GM23338 (cell line): ENCODE data around the gene IGDCC3. TPM values are rescaled to one million over a fixed set of nuclear protein-coding genes. Genes with fewer than 3 reads are reported as not detected.

ENCODE experiments used
- ATAC-seq: fragments of 200-7000 bp; cut with Tn5 transposase; 3 replicates; pipeline ENCODE4 v1.9.1; 2020
- DNase-seq: peaks from one replicate; pipeline ENCODE4 v3.0.0-alpha.2; 2015; ENCODE audit warnings: low spot score
- H2AFZ ChIP-seq: fragments of 200-600 bp; sonication (generic); 2 replicates; pipeline ENCODE4 v1.8.0; 2016; ENCODE audit warnings: antibody characterized with exemption, mild to moderate bottlenecking, moderate library complexity
- H3F3A ChIP-seq: fragments of 200-600 bp; sonication (generic); replicated peaks from 2 replicates; pipeline ENCODE4 v1.8.0; 2017; ENCODE audit warnings: antibody characterized with exemption, mixed run types, low read depth
- H3K27ac ChIP-seq: fragments of 200-600 bp; sonication (generic); 2 replicates; pipeline ENCODE4 v1.6.1; 2016; ENCODE audit warnings: low read depth
- H3K27me3 ChIP-seq: fragments of 200-600 bp; sonication (generic); 2 replicates; pipeline ENCODE4 v1.8.0; 2016; ENCODE audit warnings: mild to moderate bottlenecking, mixed run types, moderate library complexity; ENCODE audit not compliant: insufficient read depth
- H3K36me3 ChIP-seq: fragments of 200-600 bp; sonication (generic); 2 replicates; pipeline ENCODE4 v1.8.0; 2016; ENCODE audit warnings: mild to moderate bottlenecking; ENCODE audit not compliant: insufficient read depth
- H3K4me1 ChIP-seq: fragments of 200-600 bp; sonication (generic); 2 replicates; pipeline ENCODE4 v1.8.0; 2016; ENCODE audit warnings: mild to moderate bottlenecking, moderate library complexity; ENCODE audit not compliant: insufficient read depth
- H3K4me2 ChIP-seq: fragments of 200-600 bp; sonication (generic); 2 replicates; pipeline ENCODE4 v1.7.1; 2017; ENCODE audit warnings: mixed run types
- H3K4me3 ChIP-seq: fragments of 200-600 bp; sonication (generic); 2 replicates; pipeline ENCODE4 v1.6.1; 2016; ENCODE audit warnings: mixed run types
- H3K79me2 ChIP-seq: fragments of 200-600 bp; sonication (generic); replicated peaks from 2 replicates; pipeline ENCODE4 v1.8.0; 2017; ENCODE audit warnings: mild to moderate bottlenecking; ENCODE audit not compliant: insufficient read depth
- H3K9me2 ChIP-seq: fragments of 200-600 bp; sonication (generic); 2 replicates; pipeline ENCODE4 v1.8.0; 2017; ENCODE audit not compliant: insufficient read depth
- H4K20me1 ChIP-seq: fragments of 200-600 bp; sonication (generic); replicated peaks from 2 replicates; pipeline ENCODE4 v1.8.0; 2017; ENCODE audit warnings: mild to moderate bottlenecking; ENCODE audit not compliant: insufficient read depth
- H3K27ac Mint-ChIP-seq: 2 replicates; pipeline ENCODE4 v1.8.0; 2020; ENCODE audit warnings: inconsistent platforms, mild to moderate bottlenecking, moderate library complexity, mixed read lengths
- H3K27me3 Mint-ChIP-seq: 3 replicates; pipeline ENCODE4 v1.8.0; 2022; ENCODE audit warnings: low read depth, mild to moderate bottlenecking, moderate library complexity, mixed read lengths, inconsistent platforms; ENCODE audit not compliant: insufficient read depth, poor library complexity
- H3K36me3 Mint-ChIP-seq: 3 replicates; pipeline ENCODE4 v1.8.0; 2021; ENCODE audit warnings: low read depth, mild to moderate bottlenecking, inconsistent platforms, moderate library complexity, mixed read lengths
- H3K4me1 Mint-ChIP-seq: 3 replicates; pipeline ENCODE4 v1.8.0; 2020; ENCODE audit warnings: mild to moderate bottlenecking, inconsistent platforms, mixed read lengths
- H3K4me3 Mint-ChIP-seq: 3 replicates; pipeline ENCODE4 v1.8.0; 2021; ENCODE audit warnings: moderate library complexity, mild to moderate bottlenecking, inconsistent platforms, mixed read lengths
- H3K9me3 Mint-ChIP-seq: 3 replicates; pipeline ENCODE4 v1.8.0; 2020; ENCODE audit warnings: moderate library complexity, mild to moderate bottlenecking, inconsistent platforms, mixed read lengths
- CREB1 ChIP-seq: fragments of 250-450 bp; sonication (Bioruptor Pico); IDR thresholded peaks from 2 replicates; pipeline ENCODE4 v1.5.0; 2020; ENCODE audit warnings: low read depth, mild to moderate bottlenecking, moderate library complexity
- EZH2 ChIP-seq: fragments of 200-600 bp; sonication (generic); IDR thresholded peaks from one replicate; pipeline ENCODE4 v1.8.0; 2017; ENCODE audit warnings: antibody characterized with exemption, mild to moderate bottlenecking, low read depth; ENCODE audit not compliant: unreplicated experiment
- EZH2phosphoT487 ChIP-seq: fragments of 200-600 bp; sonication (generic); IDR thresholded peaks from one replicate; pipeline ENCODE4 v1.8.1; 2018; ENCODE audit warnings: antibody characterized with exemption; ENCODE audit not compliant: unreplicated experiment
- NANOG ChIP-seq: IDR thresholded peaks from 2 replicates; pipeline ENCODE4 v1.6.1; 2016; ENCODE audit warnings: antibody characterized with exemption, borderline replicate concordance
- POLR2AphosphoS5 ChIP-seq: IDR thresholded peaks from 2 replicates; pipeline ENCODE4 v1.6.1; 2016; ENCODE audit warnings: antibody characterized with exemption, low read depth
- STAT1 ChIP-seq: IDR thresholded peaks from one replicate; pipeline ENCODE4 v1.6.1; 2016; ENCODE audit warnings: antibody characterized with exemption; ENCODE audit not compliant: unreplicated experiment
- ZNF114 ChIP-seq: fragments of 250-450 bp; sonication (Bioruptor Pico); IDR thresholded peaks from 2 replicates; pipeline ENCODE4 v1.5.0; 2020; ENCODE audit warnings: mild to moderate bottlenecking, moderate library complexity
- polyA plus RNA-seq: library from polyadenylated mRNA; unstranded; fragments of >200 nt; fragmentation: Nextera tagmentation; extraction: Ambion mirVana; gene quantifications from 2 replicates; pipeline ENCODE4 v1.2.1, GENCODE V29; 2016
- total RNA-seq: library from RNA; depleted of rRNA; stranded (reverse); fragments of >200 nt; shearing (Covaris generic); gene quantifications from 2 replicates; pipeline ENCODE4 v1.2.3, GENCODE V29; 2014
- TF ChIP-seq, protein P1 (sequence below): IDR thresholded peaks from 2 replicates; pipeline ENCODE4 v1.6.1; 2016; ENCODE audit warnings: antibody characterized with exemption
- TF ChIP-seq, protein P2 (sequence below), 2 experiments: fragments of 200-600 bp in 1 of 2; sonication (generic) in 1 of 2; conservative IDR thresholded peaks; 2 replicates each; pipeline versions ENCODE4 v1.5.1 to v1.6.1; 2016 to 2017; ENCODE audit warnings: antibody characterized with exemption in 2 of 2, low read depth in 2 of 2, mild to moderate bottlenecking in 2 of 2, moderate library complexity in 1 of 2
- TF ChIP-seq, protein P3 (sequence below): fragments of 250-450 bp; sonication (Bioruptor Pico); IDR thresholded peaks from 2 replicates; pipeline ENCODE4 v1.5.0; 2020; ENCODE audit warnings: mild to moderate bottlenecking, moderate library complexity

Gene IGDCC3
- total and polyA plus RNA-seq, 2 experiments from 2014 or later = 15.3 to 30.7 TPM

DNA sequence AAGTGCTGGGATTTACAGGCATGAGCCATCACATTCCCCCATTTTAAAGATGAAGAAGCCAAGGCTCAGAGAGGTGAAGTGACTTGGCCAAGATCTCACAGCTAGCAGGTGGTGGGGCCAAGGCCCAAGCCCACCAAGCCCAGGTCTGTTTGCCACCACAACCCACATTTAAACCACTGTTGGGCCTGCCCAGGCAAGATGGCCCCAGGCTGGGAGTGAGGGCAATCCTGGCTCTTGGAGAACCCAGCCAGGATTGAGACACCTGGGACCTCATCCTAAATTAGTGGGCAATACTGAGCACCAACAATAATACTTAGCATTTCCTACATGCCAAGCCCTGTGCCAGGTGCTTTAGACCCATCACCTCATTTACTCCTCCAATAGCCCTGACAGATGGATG is 6.9 kb downstream of the IGDCC3 start (continued):
- TF ChIP-seq, protein P1, sequence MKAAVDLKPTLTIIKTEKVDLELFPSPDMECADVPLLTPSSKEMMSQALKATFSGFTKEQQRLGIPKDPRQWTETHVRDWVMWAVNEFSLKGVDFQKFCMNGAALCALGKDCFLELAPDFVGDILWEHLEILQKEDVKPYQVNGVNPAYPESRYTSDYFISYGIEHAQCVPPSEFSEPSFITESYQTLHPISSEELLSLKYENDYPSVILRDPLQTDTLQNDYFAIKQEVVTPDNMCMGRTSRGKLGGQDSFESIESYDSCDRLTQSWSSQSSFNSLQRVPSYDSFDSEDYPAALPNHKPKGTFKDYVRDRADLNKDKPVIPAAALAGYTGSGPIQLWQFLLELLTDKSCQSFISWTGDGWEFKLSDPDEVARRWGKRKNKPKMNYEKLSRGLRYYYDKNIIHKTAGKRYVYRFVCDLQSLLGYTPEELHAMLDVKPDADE = no peak
- TF ChIP-seq CREB1 (CRISPR knock-in tag) = no peak
- TF ChIP-seq EZH2 = no peak
- no peak for TF ChIP-seq POLR2AphosphoS5
- TF ChIP-seq, protein P2, sequence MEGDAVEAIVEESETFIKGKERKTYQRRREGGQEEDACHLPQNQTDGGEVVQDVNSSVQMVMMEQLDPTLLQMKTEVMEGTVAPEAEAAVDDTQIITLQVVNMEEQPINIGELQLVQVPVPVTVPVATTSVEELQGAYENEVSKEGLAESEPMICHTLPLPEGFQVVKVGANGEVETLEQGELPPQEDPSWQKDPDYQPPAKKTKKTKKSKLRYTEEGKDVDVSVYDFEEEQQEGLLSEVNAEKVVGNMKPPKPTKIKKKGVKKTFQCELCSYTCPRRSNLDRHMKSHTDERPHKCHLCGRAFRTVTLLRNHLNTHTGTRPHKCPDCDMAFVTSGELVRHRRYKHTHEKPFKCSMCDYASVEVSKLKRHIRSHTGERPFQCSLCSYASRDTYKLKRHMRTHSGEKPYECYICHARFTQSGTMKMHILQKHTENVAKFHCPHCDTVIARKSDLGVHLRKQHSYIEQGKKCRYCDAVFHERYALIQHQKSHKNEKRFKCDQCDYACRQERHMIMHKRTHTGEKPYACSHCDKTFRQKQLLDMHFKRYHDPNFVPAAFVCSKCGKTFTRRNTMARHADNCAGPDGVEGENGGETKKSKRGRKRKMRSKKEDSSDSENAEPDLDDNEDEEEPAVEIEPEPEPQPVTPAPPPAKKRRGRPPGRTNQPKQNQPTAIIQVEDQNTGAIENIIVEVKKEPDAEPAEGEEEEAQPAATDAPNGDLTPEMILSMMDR (conservative IDR thresholded peaks at IDR 0.05; ENCODE audit: low read depth in 2 of 2) = no peak

DNA sequence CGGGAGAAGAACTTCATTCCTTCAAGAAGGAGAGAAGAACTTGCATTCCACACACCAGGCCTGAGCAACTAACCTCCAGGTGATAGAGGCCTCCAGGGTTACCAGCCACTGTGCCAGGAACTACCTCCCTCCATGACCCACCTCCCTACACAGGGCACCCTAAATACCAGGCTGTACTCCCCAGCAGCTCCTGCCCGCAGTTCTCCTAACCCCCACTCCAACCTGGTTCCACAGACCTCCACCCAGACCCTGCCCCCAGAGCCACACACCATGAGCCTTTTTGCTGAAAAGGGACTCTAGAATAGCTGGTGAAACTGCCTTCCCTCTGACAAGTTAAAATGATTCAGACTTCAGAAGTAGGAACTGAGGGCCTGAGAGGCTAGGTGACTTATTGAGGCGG is 8.2 kb downstream of the IGDCC3 start:
- no peak for TF ChIP-seq ZNF114 (CRISPR knock-in tag)
- peaks cover 70% of the 10 kb centered on the region for H3K4me1 Mint-ChIP-seq

DNA sequence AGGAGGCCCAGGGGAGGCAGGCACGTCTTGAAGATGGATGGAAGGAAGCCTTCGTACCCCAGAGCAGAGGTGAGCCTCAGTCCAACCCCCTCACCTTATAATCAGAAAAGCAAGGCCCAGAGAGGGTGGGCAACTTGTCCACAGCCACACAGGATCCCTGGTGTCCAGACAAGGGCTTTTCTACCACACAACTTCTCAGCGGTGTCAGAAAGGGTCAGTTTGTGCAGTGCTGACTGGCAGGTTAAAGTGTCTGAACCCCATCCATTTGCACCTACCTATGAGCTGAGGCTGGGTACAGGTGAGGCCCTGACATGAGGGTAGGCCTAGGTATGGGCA is 8.6 kb downstream of the IGDCC3 start:
- H3K27me3 ChIP-seq = no peaks in the 10 kb centered on the region
- H3K4me2 ChIP-seq = peak overlapping the region; percentile 74
- DNase-seq (no peak), ATAC-seq (no peak)
- Mint-ChIP-seq H3K4me1 (peaks cover 71% of the 10 kb centered on the region), H3K27ac (peak overlapping the region; percentile 71), H3K4me3 (peak overlapping the region; percentile 35; the same call in 1 of the 3 replicates), H3K9me3 (no peaks in the 10 kb centered on the region), H3K36me3 (peaks cover 34% of the 10 kb centered on the region), H3K27me3 (peaks cover 28% of the 10 kb centered on the region)
- peaks cover 12% of the 10 kb centered on the region; the same call in 1 of the 2 replicates for H3K79me2 ChIP-seq
- peak overlapping the region; percentile 95 for H3K27ac ChIP-seq
- no peaks in the 10 kb centered on the region; the same call in 1 of the 2 replicates for H3K36me3 ChIP-seq
- no peaks in the 10 kb centered on the region for H4K20me1 ChIP-seq
- H3F3A ChIP-seq = peaks cover 29% of the 10 kb centered on the region; the same call in 1 of the 2 replicates
- H2AFZ ChIP-seq = no peak overlapping the region
- H3K4me3 ChIP-seq = 0 out of 2 replicates have a peak overlapping the region, but pooled peaks have one; percentile 35
- H3K4me1 ChIP-seq = peaks cover 69% of the 10 kb centered on the region
- no peaks in the 10 kb centered on the region for H3K9me2 ChIP-seq
- TF ChIP-seq POLR2AphosphoS5 (no peak), NANOG (no peak), EZH2phosphoT487 (no peak), STAT1 (no peak)
- TF ChIP-seq, protein P3, sequence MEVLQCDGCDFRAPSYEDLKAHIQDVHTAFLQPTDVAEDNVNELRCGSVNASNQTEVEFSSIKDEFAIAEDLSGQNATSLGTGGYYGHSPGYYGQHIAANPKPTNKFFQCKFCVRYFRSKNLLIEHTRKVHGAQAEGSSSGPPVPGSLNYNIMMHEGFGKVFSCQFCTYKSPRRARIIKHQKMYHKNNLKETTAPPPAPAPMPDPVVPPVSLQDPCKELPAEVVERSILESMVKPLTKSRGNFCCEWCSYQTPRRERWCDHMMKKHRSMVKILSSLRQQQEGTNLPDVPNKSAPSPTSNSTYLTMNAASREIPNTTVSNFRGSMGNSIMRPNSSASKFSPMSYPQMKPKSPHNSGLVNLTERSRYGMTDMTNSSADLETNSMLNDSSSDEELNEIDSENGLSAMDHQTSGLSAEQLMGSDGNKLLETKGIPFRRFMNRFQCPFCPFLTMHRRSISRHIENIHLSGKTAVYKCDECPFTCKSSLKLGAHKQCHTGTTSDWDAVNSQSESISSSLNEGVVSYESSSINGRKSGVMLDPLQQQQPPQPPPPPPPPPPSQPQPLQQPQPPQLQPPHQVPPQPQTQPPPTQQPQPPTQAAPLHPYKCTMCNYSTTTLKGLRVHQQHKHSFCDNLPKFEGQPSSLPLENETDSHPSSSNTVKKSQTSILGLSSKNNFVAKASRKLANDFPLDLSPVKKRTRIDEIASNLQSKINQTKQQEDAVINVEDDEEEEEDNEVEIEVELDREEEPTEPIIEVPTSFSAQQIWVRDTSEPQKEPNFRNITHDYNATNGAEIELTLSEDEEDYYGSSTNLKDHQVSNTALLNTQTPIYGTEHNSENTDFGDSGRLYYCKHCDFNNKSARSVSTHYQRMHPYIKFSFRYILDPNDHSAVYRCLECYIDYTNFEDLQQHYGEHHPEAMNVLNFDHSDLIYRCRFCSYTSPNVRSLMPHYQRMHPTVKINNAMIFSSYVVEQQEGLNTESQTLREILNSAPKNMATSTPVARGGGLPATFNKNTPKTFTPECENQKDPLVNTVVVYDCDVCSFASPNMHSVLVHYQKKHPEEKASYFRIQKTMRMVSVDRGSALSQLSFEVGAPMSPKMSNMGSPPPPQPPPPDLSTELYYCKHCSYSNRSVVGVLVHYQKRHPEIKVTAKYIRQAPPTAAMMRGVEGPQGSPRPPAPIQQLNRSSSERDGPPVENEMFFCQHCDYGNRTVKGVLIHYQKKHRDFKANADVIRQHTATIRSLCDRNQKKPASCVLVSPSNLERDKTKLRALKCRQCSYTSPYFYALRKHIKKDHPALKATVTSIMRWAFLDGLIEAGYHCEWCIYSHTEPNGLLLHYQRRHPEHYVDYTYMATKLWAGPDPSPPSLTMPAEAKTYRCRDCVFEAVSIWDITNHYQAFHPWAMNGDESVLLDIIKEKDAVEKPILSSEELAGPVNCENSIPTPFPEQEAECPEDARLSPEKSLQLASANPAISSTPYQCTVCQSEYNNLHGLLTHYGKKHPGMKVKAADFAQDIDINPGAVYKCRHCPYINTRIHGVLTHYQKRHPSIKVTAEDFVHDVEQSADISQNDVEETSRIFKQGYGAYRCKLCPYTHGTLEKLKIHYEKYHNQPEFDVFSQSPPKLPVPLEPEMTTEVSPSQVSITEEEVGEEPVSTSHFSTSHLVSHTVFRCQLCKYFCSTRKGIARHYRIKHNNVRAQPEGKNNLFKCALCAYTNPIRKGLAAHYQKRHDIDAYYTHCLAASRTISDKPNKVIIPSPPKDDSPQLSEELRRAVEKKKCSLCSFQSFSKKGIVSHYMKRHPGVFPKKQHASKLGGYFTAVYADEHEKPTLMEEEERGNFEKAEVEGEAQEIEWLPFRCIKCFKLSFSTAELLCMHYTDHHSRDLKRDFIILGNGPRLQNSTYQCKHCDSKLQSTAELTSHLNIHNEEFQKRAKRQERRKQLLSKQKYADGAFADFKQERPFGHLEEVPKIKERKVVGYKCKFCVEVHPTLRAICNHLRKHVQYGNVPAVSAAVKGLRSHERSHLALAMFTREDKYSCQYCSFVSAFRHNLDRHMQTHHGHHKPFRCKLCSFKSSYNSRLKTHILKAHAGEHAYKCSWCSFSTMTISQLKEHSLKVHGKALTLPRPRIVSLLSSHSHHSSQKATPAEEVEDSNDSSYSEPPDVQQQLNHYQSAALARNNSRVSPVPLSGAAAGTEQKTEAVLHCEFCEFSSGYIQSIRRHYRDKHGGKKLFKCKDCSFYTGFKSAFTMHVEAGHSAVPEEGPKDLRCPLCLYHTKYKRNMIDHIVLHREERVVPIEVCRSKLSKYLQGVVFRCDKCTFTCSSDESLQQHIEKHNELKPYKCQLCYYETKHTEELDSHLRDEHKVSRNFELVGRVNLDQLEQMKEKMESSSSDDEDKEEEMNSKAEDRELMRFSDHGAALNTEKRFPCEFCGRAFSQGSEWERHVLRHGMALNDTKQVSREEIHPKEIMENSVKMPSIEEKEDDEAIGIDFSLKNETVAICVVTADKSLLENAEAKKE (CRISPR knock-in tag) = no peak
- TF ChIP-seq, protein P1 = no peak

More for the DNA sequence above, 8.2 kb downstream of the IGDCC3 start:
- H3K36me3 ChIP-seq = no peaks in the 10 kb centered on the region; the same call in 1 of the 2 replicates
- peaks cover 29% of the 10 kb centered on the region; the same call in 1 of the 2 replicates for H3F3A ChIP-seq
- H4K20me1 ChIP-seq = no peaks in the 10 kb centered on the region
- peaks cover 64% of the 10 kb centered on the region for H3K4me1 ChIP-seq
- Mint-ChIP-seq H3K27ac (peak overlapping the region; percentile 25), H3K36me3 (peaks cover 35% of the 10 kb centered on the region), H3K27me3 (peaks cover 26% of the 10 kb centered on the region), H3K4me3 (no peak overlapping the region; the same call in 2 of the 3 replicates), H3K9me3 (no peaks in the 10 kb centered on the region)
- no peak overlapping the region for H3K27ac ChIP-seq
- H3K27me3 ChIP-seq = no peaks in the 10 kb centered on the region
- peak overlapping the region; percentile 74; the same call in 1 of the 2 replicates for H3K4me2 ChIP-seq
- no peak for ATAC-seq
- H3K9me2 ChIP-seq = no peaks in the 10 kb centered on the region
- H2AFZ ChIP-seq = no peak overlapping the region
- no peak overlapping the region for H3K4me3 ChIP-seq
- peaks cover 12% of the 10 kb centered on the region; the same call in 1 of the 2 replicates for H3K79me2 ChIP-seq
- no peak for DNase-seq
